Measurements from ENCODE around the gene ZNF511.

The ZNF511 gene

GRCh38 chr10:133274751-133275683, 33.7 kb upstream of the ZNF511 start:
- DNase-seq (ENCODE audit: low spot score): no peak

- no peak for DNase-seq (ENCODE audit: low spot score)
Observed at GRCh38 chr10:133275684-133276092, 33.0 kb upstream of the ZNF511 start.

- no peak for DNase-seq (ENCODE audit: low spot score)
Observed at GRCh38 chr10:133276100-133276434, 32.6 kb upstream of the ZNF511 start.

- peak; percentile 69 for DNase-seq (ENCODE audit: low spot score)
Observed at GRCh38 chr10:133276435-133277201, 32.1 kb upstream of the ZNF511 start, which contains the start of gene ADAM8. Gene ADAM8 (minus strand): TSS chr10:133276868. CDS start chr10:133276817, 51 bp downstream.

- no peak for DNase-seq (ENCODE audit: low spot score)
Observed at GRCh38 chr10:133277277-133277992, 31.3 kb upstream of the ZNF511 start.

GRCh38 chr10:133277993-133278576, 30.6 kb upstream of the ZNF511 start:
- no peak for DNase-seq (ENCODE audit: low spot score)

GRCh38 chr10:133278577-133279265, 30.0 kb upstream of the ZNF511 start:
- DNase-seq (ENCODE audit: low spot score): peak; percentile 54

- no peak for DNase-seq (ENCODE audit: low spot score)
Observed at GRCh38 chr10:133279326-133280226, 29.1 kb upstream of the ZNF511 start.

GRCh38 chr10:133280391-133281059, 28.2 kb upstream of the ZNF511 start:
- DNase-seq (ENCODE audit: low spot score): no peak

- DNase-seq (ENCODE audit: low spot score): no peak
Observed at GRCh38 chr10:133281084-133281483, 27.6 kb upstream of the ZNF511 start.

GRCh38 chr10:133281628-133282372, 26.9 kb upstream of the ZNF511 start:
- no peak for DNase-seq (ENCODE audit: low spot score)

- no peak for DNase-seq (ENCODE audit: low spot score)
Observed at GRCh38 chr10:133282846-133283390, 25.8 kb upstream of the ZNF511 start.

- DNase-seq (ENCODE audit: low spot score): no peak
Observed at GRCh38 chr10:133283931-133284330, 24.8 kb upstream of the ZNF511 start.

GRCh38 chr10:133285217-133285616, 23.5 kb upstream of the ZNF511 start:
- no peak for DNase-seq (ENCODE audit: low spot score)

- no peak for DNase-seq (ENCODE audit: low spot score)
Observed at GRCh38 chr10:133286366-133286765, 22.3 kb upstream of the ZNF511 start.

GRCh38 chr10:133287832-133288500, 20.7 kb upstream of the ZNF511 start:
- no peak for DNase-seq (ENCODE audit: low spot score)

GRCh38 chr10:133289761-133290160, 19.0 kb upstream of the ZNF511 start:
- no peak for DNase-seq (ENCODE audit: low spot score)
